H1 (cell line): Measurements from ENCODE around the gene C15orf61. TPM values are rescaled to one million over a fixed set of nuclear protein-coding genes. Genes with fewer than 3 reads are reported as not detected.

ENCODE experiments used
- CTCF ChIA-PET: fragments of 300-600 bp; sonication (Branson Sonifier 250); formaldehyde crosslinking; loops from one replicate; lab custom pipeline; 2021; ENCODE audit not compliant: partially characterized antibody; lab: Charles Lee
- POLR2A ChIA-PET: fragments of 300-600 bp; sonication (Branson Sonifier 250); formaldehyde crosslinking; loops from one replicate; lab custom pipeline; 2021; ENCODE audit warnings: inconsistent platforms; ENCODE audit not compliant: partially characterized antibody; lab: Charles Lee
- DNase-seq, 2 experiments: peaks; one replicate each; pipeline versions ENCODE4 v3.0.0 to v3.0.0-alpha.2; 2010 to 2022; ENCODE audit warnings: low spot score in 2 of 2, low read depth in 1 of 2, mixed read lengths in 1 of 2
- FAIRE-seq: peaks from 2 replicates; lab custom pipeline; 2011; peaks lifted over from hg19 to GRCh38; lab: Jason Lieb, UNC
- H2AFZ ChIP-seq: 2 replicates; pipeline ENCODE4 v1.8.1; 2012; ENCODE audit warnings: low read length, inconsistent platforms
- H2AK5ac ChIP-seq: 2 replicates; pipeline ENCODE4 v1.6.1; 2013; ENCODE audit warnings: low read depth, low read length
- H2BK120ac ChIP-seq: replicated peaks from 2 replicates; pipeline ENCODE3; 2013; ENCODE audit warnings: low read depth, low read length, inconsistent platforms
- H2BK12ac ChIP-seq: 2 replicates; pipeline ENCODE4 v1.6.1; 2013; ENCODE audit warnings: low read depth, low read length
- H2BK15ac ChIP-seq: 2 replicates; pipeline ENCODE4 v1.6.1; 2013; ENCODE audit warnings: low read length
- H2BK20ac ChIP-seq: 2 replicates; pipeline ENCODE4 v1.6.1; 2013; ENCODE audit warnings: low read length
- H2BK5ac ChIP-seq: 2 replicates; pipeline ENCODE4 v1.6.1; 2013; ENCODE audit warnings: low read depth, low read length
- H3K14ac ChIP-seq: 2 replicates; pipeline ENCODE4 v1.6.1; 2013; ENCODE audit warnings: inconsistent platforms; ENCODE audit not compliant: insufficient read length
- H3K18ac ChIP-seq: 2 replicates; pipeline ENCODE4 v1.6.1; 2013; ENCODE audit warnings: low read length; ENCODE audit errors: extremely low read depth
- H3K23ac ChIP-seq: 2 replicates; pipeline ENCODE4 v1.6.1; 2013; ENCODE audit warnings: inconsistent platforms; ENCODE audit not compliant: insufficient read length
- H3K23me2 ChIP-seq: 2 replicates; pipeline ENCODE4 v1.6.1; 2013; ENCODE audit warnings: low read depth, low read length
- H3K27ac ChIP-seq: 2 replicates; pipeline ENCODE4 v1.6.1; 2011; ENCODE audit warnings: low read depth, low read length, inconsistent platforms
- H3K27me3 ChIP-seq, 4 experiments: replicated peaks in 1 of 4; 1 replicate in 1 of 4; 2 replicates in 3 of 4; pipeline versions ENCODE4 v1.6.1 to v1.8.1; 2011 to 2013; ENCODE audit warnings: low read length in 3 of 4, mild to moderate bottlenecking in 3 of 4, inconsistent platforms in 2 of 4, mixed read lengths in 2 of 4, moderate library complexity in 1 of 4; ENCODE audit not compliant: control insufficient read depth in 3 of 4, insufficient read depth in 3 of 4; ENCODE audit errors: extremely low read depth in 1 of 4
- H3K36me3 ChIP-seq, 4 experiments: 2 replicates each; pipeline versions ENCODE4 v1.6.1 to v1.8.1; 2011 to 2013; ENCODE audit warnings: mild to moderate bottlenecking in 4 of 4, low read length in 3 of 4, moderate library complexity in 2 of 4, control low read depth in 1 of 4, inconsistent platforms in 1 of 4; ENCODE audit not compliant: insufficient read depth in 4 of 4, control insufficient read depth in 2 of 4
- H3K4ac ChIP-seq: replicated peaks from 2 replicates; pipeline ENCODE3; 2013; ENCODE audit warnings: low read length, low read depth, mixed read lengths, inconsistent platforms; ENCODE audit not compliant: insufficient read length
- H3K4me1 ChIP-seq, 4 experiments: replicated peaks in 1 of 4; 1 replicate in 1 of 4; 2 replicates in 3 of 4; pipeline versions ENCODE4 v1.6.1 to v1.8.1; 2011 to 2013; ENCODE audit warnings: low read length in 3 of 4, inconsistent platforms in 2 of 4, mixed read lengths in 1 of 4; ENCODE audit not compliant: insufficient read depth in 4 of 4, control insufficient read depth in 3 of 4
- H3K4me2 ChIP-seq, 2 experiments: 2 replicates each; pipeline versions ENCODE4 v1.6.1 to v1.8.1; 2011 to 2013; ENCODE audit warnings: low read depth in 2 of 2, low read length in 2 of 2, control low read depth in 1 of 2, inconsistent platforms in 1 of 2, mild to moderate bottlenecking in 1 of 2; ENCODE audit not compliant: insufficient read depth in 1 of 2
- H3K4me3 ChIP-seq, 4 experiments: fragments of 200-600, 300-600 bp in 1 of 4; sonication (generic), shearing (Covaris generic), sonication (Bioruptor Twin) in 1 of 4; 2 replicates each; pipeline versions ENCODE4 v1.5.1 to v1.8.1; 2011 to 2016; ENCODE audit warnings: low read length in 4 of 4, low read depth in 3 of 4, control low read depth in 2 of 4, inconsistent platforms in 2 of 4, mild to moderate bottlenecking in 2 of 4, mixed read lengths in 1 of 4, moderate library complexity in 1 of 4; ENCODE audit not compliant: insufficient read depth in 2 of 4; ENCODE audit errors: extremely low read depth in 1 of 4
- H3K56ac ChIP-seq: replicated peaks from 2 replicates; pipeline ENCODE3; 2013; ENCODE audit warnings: low read depth, mild to moderate bottlenecking, mixed read lengths, low read length, inconsistent platforms; ENCODE audit not compliant: insufficient read length
- H3K79me1 ChIP-seq: 2 replicates; pipeline ENCODE4 v1.6.1; 2013; ENCODE audit warnings: low read depth, low read length, control low read depth
- H3K79me2 ChIP-seq, 2 experiments: 2 replicates each; pipeline versions ENCODE4 v1.6.1 to v1.8.1; 2012 to 2013; ENCODE audit warnings: low read length in 2 of 2, mild to moderate bottlenecking in 2 of 2, inconsistent platforms in 1 of 2; ENCODE audit not compliant: insufficient read depth in 2 of 2, control insufficient read depth in 1 of 2
- H3K9ac ChIP-seq, 4 experiments: replicated peaks in 1 of 4; 1 replicate in 1 of 4; 2 replicates in 3 of 4; pipeline versions ENCODE4 v1.6.1 to v1.8.1; 2011 to 2013; ENCODE audit warnings: low read depth in 3 of 4, low read length in 3 of 4, control low read depth in 2 of 4, mild to moderate bottlenecking in 2 of 4, moderate library complexity in 2 of 4, inconsistent platforms in 1 of 4; ENCODE audit errors: extremely low read depth in 1 of 4
- H3K9me3 ChIP-seq, 2 experiments: 2 replicates each; pipeline versions ENCODE4 v1.6.1 to v1.8.1; 2012 to 2013; ENCODE audit warnings: mild to moderate bottlenecking in 2 of 2, moderate library complexity in 2 of 2, control low read depth in 1 of 2, inconsistent platforms in 1 of 2, low read depth in 1 of 2, low read length in 1 of 2, mixed read lengths in 1 of 2; ENCODE audit not compliant: insufficient read depth in 2 of 2
- H4K20me1 ChIP-seq, 2 experiments: replicated peaks in 1 of 2; 2 replicates each; pipeline versions ENCODE3 to v1.8.1; 2011 to 2013; ENCODE audit warnings: inconsistent platforms in 2 of 2, low read length in 2 of 2, mild to moderate bottlenecking in 1 of 2; ENCODE audit not compliant: insufficient read depth in 2 of 2, control insufficient read depth in 1 of 2
- H4K5ac ChIP-seq: 2 replicates; pipeline ENCODE4 v1.6.1; 2013; ENCODE audit warnings: low read length, low read depth, mixed read lengths, inconsistent platforms; ENCODE audit not compliant: insufficient read length
- H4K8ac ChIP-seq: 2 replicates; pipeline ENCODE4 v1.8.0; 2013; ENCODE audit warnings: mild to moderate bottlenecking, moderate library complexity, low read length, inconsistent platforms; ENCODE audit not compliant: insufficient read depth; ENCODE audit errors: extremely low read depth
- H4K91ac ChIP-seq: replicated peaks from 2 replicates; pipeline ENCODE3; 2013; ENCODE audit warnings: low read length, mixed read lengths, inconsistent platforms; ENCODE audit not compliant: insufficient read length
- BRCA1 ChIP-seq: IDR thresholded peaks from 2 replicates; pipeline ENCODE4 v1.6.1; 2012; ENCODE audit warnings: low read depth, low read length, improper control_type of control experiment
- CEBPB ChIP-seq: IDR thresholded peaks from 2 replicates; pipeline ENCODE4 v1.6.1; 2012; ENCODE audit warnings: low read depth, low read length
- CHD1 ChIP-seq: IDR thresholded peaks from 2 replicates; pipeline ENCODE4 v1.6.1; 2012; ENCODE audit warnings: low read depth, low read length, improper control_type of control experiment
- GTF2F1 ChIP-seq: IDR thresholded peaks from 2 replicates; pipeline ENCODE4 v1.6.1; 2012; ENCODE audit warnings: low read depth, low read length, improper control_type of control experiment, borderline replicate concordance
- JUND ChIP-seq: IDR thresholded peaks from 2 replicates; pipeline ENCODE4 v1.6.1; 2011; ENCODE audit warnings: mild to moderate bottlenecking, improper control_type of control experiment, low read length
- PHF8 ChIP-seq: fragments of 200-600 bp; sonication (generic); conservative IDR thresholded peaks from 2 replicates; pipeline ENCODE4 v1.7.1; 2012; ENCODE audit warnings: low read depth, mild to moderate bottlenecking, inconsistent platforms, low read length, moderate library complexity
- POLR2AphosphoS5 ChIP-seq: IDR thresholded peaks from 2 replicates; pipeline ENCODE4 v1.6.1; 2011; ENCODE audit warnings: low read depth, low read length
- WGBS, 2 experiments: shearing (Covaris generic) in 1 of 2; methylation state at CpG; one replicate each; pipeline versions ENCODE4 v1.1.6 to v1.1.7; 2013 to 2015; ENCODE audit warnings: low lambda C conversion rate in 2 of 2, mixed read lengths in 2 of 2, inconsistent platforms in 1 of 2, low coverage in 1 of 2, missing lambda C conversion rate in 1 of 2; ENCODE audit not compliant: insufficient replicate concordance in 2 of 2, insufficient coverage in 1 of 2, insufficient read length in 1 of 2; ENCODE audit errors: extremely low coverage in 1 of 2, missing lambda C conversion rate in 1 of 2; 5-methylcytosine and 5-hydroxymethylcytosine counted together
- polyA plus RNA-seq, 7 experiments: library from polyadenylated mRNA; depleted of rRNA in 3 of 7; stranded (reverse) in 5 of 7; unstranded in 2 of 7; fragments of >200 nt in 5 of 7; fragments of 200-250 nt in 2 of 7; gene quantifications; 1 replicate in 5 of 7; 2 replicates in 1 of 7; 4 replicates in 1 of 7; pipeline versions ENCODE4 v1.2.1 to v1.2.3, GENCODE V29; 2011 to 2013; ENCODE audit warnings: missing spikeins in 2 of 7, mixed read lengths in 2 of 7
- total RNA-seq: library from RNA; stranded (reverse); fragmentation: NEBNext Ultra II Directional; extraction: Animal tissue kit (Norgen Biotek cat#: 25700); gene quantifications from 2 replicates; pipeline ENCODE4 v1.2.1, GENCODE V29; 2021

Gene C15orf61
- total and polyA plus RNA-seq, 2 of the 8 experiments (the other 6 are each of a cell fraction or from before 2014, with no cell fraction given): 1.7 to 2.0 TPM

GRCh38 chr15:67545864-67546263 is 24.9 kb downstream of the C15orf61 start:
- peaks cover 0 to 4% (median 2%) of the 10 kb centered on the region in 4 experiments; a peak in 2 of 8 replicates for H3K36me3 ChIP-seq
- no peak overlapping the region for H4K8ac ChIP-seq
- no peak overlapping the region for H2BK12ac ChIP-seq
- no peak overlapping the region for H3K4me3 ChIP-seq
- H2BK20ac ChIP-seq: no peak overlapping the region
- no peak overlapping the region for H4K91ac ChIP-seq
- H3K27ac ChIP-seq: no peak overlapping the region
- H3K9me3 ChIP-seq: no peaks in the 10 kb centered on the region
- ChIA-PET POLR2A (no interaction called here), CTCF (no interaction called here)
- H4K5ac ChIP-seq: no peak overlapping the region
- peaks cover 2% of the 10 kb centered on the region; the same call in 1 of the 2 replicates for H3K79me1 ChIP-seq
- H3K56ac ChIP-seq: no peak overlapping the region
- 83% methylated on average over 3 of the region's 3 CpGs; no CpG with 5 or more reads in 1 of the 2 experiments for WGBS, 2 experiments
- DNase-seq (no peak), FAIRE-seq (no peak)
- H3K27me3 ChIP-seq: no peaks in the 10 kb centered on the region; a peak in 1 of 7 replicates
- peaks cover 3 to 18% (median 6%) of the 10 kb centered on the region in 4 experiments for H3K4me1 ChIP-seq
- H2BK15ac ChIP-seq: no peak overlapping the region
- no peak overlapping the region for H2BK120ac ChIP-seq
- no peak overlapping the region for H3K4me2 ChIP-seq
- peaks cover 11% of the 10 kb centered on the region; the same call in 1 of the 2 replicates for H3K23me2 ChIP-seq
- H3K79me2 ChIP-seq: no peaks in the 10 kb centered on the region
- H3K14ac ChIP-seq: no peak overlapping the region
- no peak overlapping the region for H2AFZ ChIP-seq
- no peak overlapping the region for H3K4ac ChIP-seq
- no peaks in the 10 kb centered on the region for H4K20me1 ChIP-seq
- no peak overlapping the region for H3K23ac ChIP-seq
- no peak overlapping the region for H2BK5ac ChIP-seq
- H3K9ac ChIP-seq: no peak overlapping the region
- H3K18ac ChIP-seq: no peak overlapping the region
- no peak overlapping the region for H2AK5ac ChIP-seq
- TF ChIP-seq JUND (no peak), CHD1 (no peak), PHF8 (no peak), BRCA1 (no peak), CEBPB (no peak), GTF2F1 (no peak), POLR2AphosphoS5 (no peak)
